Stomach (tissue), 4 donors: ENCODE measurements around the gene SYNPO2.

Experiments
- CTCF ChIP-seq, 7 experiments: fragments of 450-650 bp in 4 of 7; fragments of 200-600 bp in 3 of 7; sonication (generic) in 3 of 7; IDR thresholded peaks; one replicate each; pipeline ENCODE4 v1.5.1; 2016 to 2019; ENCODE audit warnings: antibody characterized with exemption in 7 of 7, control low read depth in 2 of 7, mild to moderate bottlenecking in 1 of 7
- EP300 ChIP-seq: sonication (generic); formaldehyde crosslinking; IDR thresholded peaks from one replicate; pipeline ENCODE4 v1.6.1; 2017; ENCODE audit warnings: antibody characterized with exemption
- POLR2A ChIP-seq, 4 donors: fragments of 450-650 bp; IDR thresholded peaks; one replicate each; pipeline ENCODE4 v1.6.1; 2016; ENCODE audit warnings: antibody characterized with exemption in 4 of 4, control low read depth in 2 of 4, mild to moderate bottlenecking in 1 of 4, moderate library complexity in 1 of 4
- POLR2AphosphoS5 ChIP-seq, 3 donors: sonication (generic); formaldehyde crosslinking; IDR thresholded peaks; one replicate each; pipeline ENCODE4 v1.6.1; 2016; ENCODE audit warnings: antibody characterized with exemption in 3 of 3

- TF ChIP-seq POLR2A (IDR thresholded peaks at IDR 0.05): no peak
- TF ChIP-seq POLR2AphosphoS5 (IDR thresholded peaks at IDR 0.05): no peak
- TF ChIP-seq EP300: no peak
- TF ChIP-seq CTCF (IDR thresholded peaks at IDR 0.05): no peak
Observed at GRCh38 chr4:118921786-118922185, 33.1 kb downstream of the SYNPO2 start.
